ENCODE results near the gene HOMER3.

Gene HOMER3

DNA sequence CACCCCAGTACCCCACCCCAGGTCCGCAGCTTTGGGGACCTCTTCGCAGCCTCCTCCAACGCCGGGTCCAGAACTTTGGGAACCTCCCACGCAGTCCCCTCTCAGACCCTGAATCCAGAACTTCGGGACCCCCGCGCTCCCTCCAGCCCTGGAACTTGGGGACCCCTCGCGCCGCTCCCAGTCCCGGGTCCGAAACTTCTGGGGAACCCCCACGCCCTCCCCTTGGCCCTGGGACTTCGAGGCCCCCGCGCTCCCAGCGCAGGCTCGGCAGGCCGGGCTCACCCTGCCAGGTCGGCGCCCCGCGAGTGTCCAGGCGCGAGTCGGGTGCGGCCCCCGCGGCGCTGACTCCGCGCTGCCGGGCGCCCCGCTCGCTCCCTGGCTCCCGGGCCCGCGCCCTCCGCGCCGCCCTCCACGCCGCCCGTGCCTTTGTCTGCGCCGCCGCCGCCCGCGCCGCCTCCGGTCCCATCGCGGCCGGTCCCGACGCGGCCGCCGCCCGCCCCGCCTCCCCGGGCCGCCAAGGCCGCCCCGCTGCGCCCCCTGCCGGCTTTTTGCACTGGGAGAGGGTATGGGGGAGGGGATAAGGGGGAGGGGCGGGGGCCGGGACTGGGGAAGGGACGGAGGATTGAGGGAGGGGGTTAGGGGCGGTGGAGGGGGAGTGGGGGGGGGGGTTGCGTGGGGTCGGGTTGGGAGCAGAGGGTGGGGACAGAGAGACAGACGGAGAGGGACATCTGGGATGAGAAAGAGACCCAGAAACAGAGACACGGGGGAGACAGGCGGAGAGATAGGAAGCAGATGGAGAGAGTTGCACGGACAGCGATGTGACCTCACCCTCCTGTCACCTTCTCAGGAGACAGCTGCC, at the start of gene HOMER3:
Gene HOMER3, minus strand, starts transcription at position 449 of the 859 bp plus-strand sequence. CDS start 2,235 bp downstream, outside the sequence.
- no peaks in the 10 kb centered on the region for H3K9me3 ChIP-seq (ENCODE audit: control insufficient read depth, low read length)
- DNase-seq (ENCODE audit: low read depth), result peak; percentile 95
- H3K9ac ChIP-seq (ENCODE audit: low read length), result peak within 1 kb of the TSS; percentile 91
- peaks cover 10% of the 10 kb centered on the region for H3K36me3 ChIP-seq (ENCODE audit: control insufficient read depth, insufficient read depth, low read length, severe bottlenecking)
- peak within 1 kb of the TSS; percentile 92 for H3K4me3 ChIP-seq (ENCODE audit: low read length)
- H3K27me3 ChIP-seq (replicated peaks; ENCODE audit: control insufficient read depth, insufficient read depth, low read length), result no peaks in the 10 kb centered on the region
- H3K4me1 ChIP-seq (ENCODE audit: control insufficient read depth, insufficient read depth, low read length), result peaks cover 9% of the 10 kb centered on the region

DNA sequence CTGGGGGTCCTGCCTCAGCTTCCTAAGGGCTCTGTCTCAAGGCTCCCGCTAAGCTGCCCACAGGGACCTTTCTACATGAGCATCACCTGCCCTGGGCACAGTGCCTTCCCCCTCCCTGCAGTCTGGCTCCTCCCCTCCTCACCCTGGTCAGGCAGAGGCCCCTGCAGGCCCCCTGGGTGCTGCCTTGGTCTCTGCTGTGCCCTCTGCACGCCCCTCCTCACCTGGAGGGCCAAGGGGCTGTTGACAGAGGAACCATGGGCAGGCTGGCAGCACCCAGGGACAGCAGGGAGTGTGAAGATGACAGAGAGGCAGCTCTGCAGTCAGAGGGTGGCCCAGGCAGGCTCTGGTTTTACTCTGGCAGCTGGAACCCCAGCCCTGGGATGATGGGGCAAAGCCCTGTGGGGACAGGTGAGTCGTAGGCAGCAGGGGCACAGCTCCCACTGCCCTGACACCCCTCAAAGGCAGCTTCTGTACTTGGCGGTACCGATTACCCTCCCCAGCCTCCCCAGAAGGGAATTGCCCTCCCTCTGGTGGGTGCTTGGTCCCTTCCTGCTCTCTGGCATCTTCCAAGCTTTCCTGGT, 49.2 kb upstream of the HOMER3 start:
- Histone ChIP-seq H3K9ac (ENCODE audit: low read length) (no peak overlapping the region), H3K4me3 (ENCODE audit: low read length) (no peak overlapping the region), H3K9me3 (ENCODE audit: control insufficient read depth, low read length) (no peaks in the 10 kb centered on the region), H3K27me3 (replicated peaks; ENCODE audit: control insufficient read depth, insufficient read depth, low read length) (no peaks in the 10 kb centered on the region), H3K36me3 (ENCODE audit: control insufficient read depth, insufficient read depth, low read length, severe bottlenecking) (peaks cover 42% of the 10 kb centered on the region), H3K4me1 (ENCODE audit: control insufficient read depth, insufficient read depth, low read length) (no peaks in the 10 kb centered on the region)
- no peak for DNase-seq (ENCODE audit: low read depth)

DNA sequence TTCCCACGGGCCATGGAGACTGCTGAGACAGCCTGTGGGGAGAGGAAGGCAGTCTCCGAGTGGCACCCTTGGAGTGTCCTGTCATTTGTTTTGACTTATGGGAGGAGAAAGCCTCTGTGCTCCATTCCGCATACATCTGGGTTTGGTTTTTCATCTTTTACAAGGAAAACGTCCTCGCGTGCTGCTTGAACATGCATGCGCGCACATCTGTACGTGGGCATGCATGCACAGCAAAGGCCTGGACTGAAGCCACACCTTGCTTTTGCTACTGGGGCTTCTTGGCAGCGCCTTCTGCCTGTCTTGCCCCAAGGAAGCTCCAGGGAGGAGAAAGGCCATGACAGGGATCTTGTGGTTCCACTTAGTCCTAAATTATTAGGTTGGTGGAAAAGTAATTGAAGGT, 48.3 kb upstream of the HOMER3 start:
- H3K36me3 ChIP-seq (ENCODE audit: control insufficient read depth, insufficient read depth, low read length, severe bottlenecking), result peaks cover 36% of the 10 kb centered on the region
- H3K27me3 ChIP-seq (replicated peaks; ENCODE audit: control insufficient read depth, insufficient read depth, low read length), result peaks cover 1% of the 10 kb centered on the region
- no peaks in the 10 kb centered on the region for H3K4me1 ChIP-seq (ENCODE audit: control insufficient read depth, insufficient read depth, low read length)
- no peak for DNase-seq (ENCODE audit: low read depth)
- no peak overlapping the region for H3K4me3 ChIP-seq (ENCODE audit: low read length)
- H3K9me3 ChIP-seq (ENCODE audit: control insufficient read depth, low read length), result no peaks in the 10 kb centered on the region
- H3K9ac ChIP-seq (ENCODE audit: low read length), result no peak overlapping the region

DNA sequence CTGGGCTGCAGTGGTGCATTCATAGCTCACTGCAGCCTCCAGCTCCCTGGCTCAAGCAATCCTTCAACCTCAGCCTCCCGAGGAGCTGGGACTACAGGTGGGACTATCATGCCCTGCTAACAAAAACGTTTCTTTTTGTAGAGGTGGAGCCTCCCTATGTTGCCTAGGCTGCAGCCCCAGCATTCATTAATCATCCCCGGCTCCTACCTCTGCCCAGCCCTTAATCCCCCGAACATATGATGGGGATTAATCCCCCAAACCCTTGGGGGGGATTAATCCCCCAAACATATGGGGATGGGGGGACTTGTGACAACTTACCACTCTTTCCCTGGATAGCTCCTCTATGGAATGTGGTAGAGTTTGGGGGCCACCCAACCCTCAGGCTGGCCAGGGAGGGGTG, 46.4 kb upstream of the HOMER3 start:
- H3K27me3 ChIP-seq (replicated peaks; ENCODE audit: control insufficient read depth, insufficient read depth, low read length), result peaks cover 15% of the 10 kb centered on the region
- no peak overlapping the region for H3K4me3 ChIP-seq (ENCODE audit: low read length)
- H3K9ac ChIP-seq (ENCODE audit: low read length), result no peak overlapping the region
- H3K9me3 ChIP-seq (ENCODE audit: control insufficient read depth, low read length), result no peaks in the 10 kb centered on the region
- no peaks in the 10 kb centered on the region for H3K4me1 ChIP-seq (ENCODE audit: control insufficient read depth, insufficient read depth, low read length)
- H3K36me3 ChIP-seq (ENCODE audit: control insufficient read depth, insufficient read depth, low read length, severe bottlenecking), result peaks cover 17% of the 10 kb centered on the region
- no peak for DNase-seq (ENCODE audit: low read depth)

DNA sequence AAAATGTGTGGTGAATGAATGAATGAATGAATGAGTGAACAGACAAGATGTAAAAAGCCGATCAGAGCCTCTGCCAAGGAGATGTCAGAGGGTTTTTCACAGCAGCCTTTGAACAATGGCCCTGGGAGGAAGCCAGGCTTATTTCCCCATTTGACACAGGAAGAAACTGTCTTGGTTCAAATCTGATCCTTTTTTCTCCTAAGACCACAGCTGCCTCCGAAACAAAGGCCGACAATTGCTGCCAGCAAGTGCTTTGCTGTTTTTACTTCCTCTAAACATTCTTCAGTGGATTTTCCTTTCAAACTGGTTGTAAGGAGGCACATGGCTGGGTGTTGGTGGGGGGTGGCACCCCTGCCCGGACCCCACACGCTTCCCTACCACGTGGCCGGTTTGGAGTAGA, 44.2 kb upstream of the HOMER3 start:
- Histone ChIP-seq H3K9ac (ENCODE audit: low read length) (no peak overlapping the region), H3K36me3 (ENCODE audit: control insufficient read depth, insufficient read depth, low read length, severe bottlenecking) (no peaks in the 10 kb centered on the region), H3K27me3 (replicated peaks; ENCODE audit: control insufficient read depth, insufficient read depth, low read length) (peaks cover 18% of the 10 kb centered on the region), H3K4me3 (ENCODE audit: low read length) (no peak overlapping the region), H3K9me3 (ENCODE audit: control insufficient read depth, low read length) (no peaks in the 10 kb centered on the region), H3K4me1 (ENCODE audit: control insufficient read depth, insufficient read depth, low read length) (no peaks in the 10 kb centered on the region)
- no peak for DNase-seq (ENCODE audit: low read depth)

DNA sequence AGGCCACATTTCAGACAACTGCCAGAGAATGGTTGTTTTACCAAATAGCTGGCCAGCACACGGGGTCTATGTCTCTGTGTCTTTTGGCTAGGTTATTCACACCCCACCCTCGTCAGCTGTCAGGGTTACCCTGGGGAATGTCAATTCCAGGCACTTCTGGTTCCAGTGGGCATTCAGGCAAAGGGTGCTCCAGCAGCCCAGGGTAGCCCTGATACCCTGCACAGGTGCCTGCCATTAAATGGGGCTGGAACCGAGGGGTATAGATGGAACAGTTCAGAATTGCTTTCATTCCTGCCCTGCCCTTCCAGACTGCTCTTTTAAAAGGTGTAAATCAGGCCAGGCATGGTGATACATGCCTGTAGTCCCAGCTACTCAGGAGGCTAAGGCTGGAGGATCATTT, 43.2 kb upstream of the HOMER3 start:
- Histone ChIP-seq H3K9ac (ENCODE audit: low read length) (no peak overlapping the region), H3K36me3 (ENCODE audit: control insufficient read depth, insufficient read depth, low read length, severe bottlenecking) (no peaks in the 10 kb centered on the region), H3K4me3 (ENCODE audit: low read length) (no peak overlapping the region), H3K4me1 (ENCODE audit: control insufficient read depth, insufficient read depth, low read length) (no peaks in the 10 kb centered on the region), H3K27me3 (replicated peaks; ENCODE audit: control insufficient read depth, insufficient read depth, low read length) (peaks cover 18% of the 10 kb centered on the region), H3K9me3 (ENCODE audit: control insufficient read depth, low read length) (no peaks in the 10 kb centered on the region)
- DNase-seq (ENCODE audit: low read depth), result no peak

DNA sequence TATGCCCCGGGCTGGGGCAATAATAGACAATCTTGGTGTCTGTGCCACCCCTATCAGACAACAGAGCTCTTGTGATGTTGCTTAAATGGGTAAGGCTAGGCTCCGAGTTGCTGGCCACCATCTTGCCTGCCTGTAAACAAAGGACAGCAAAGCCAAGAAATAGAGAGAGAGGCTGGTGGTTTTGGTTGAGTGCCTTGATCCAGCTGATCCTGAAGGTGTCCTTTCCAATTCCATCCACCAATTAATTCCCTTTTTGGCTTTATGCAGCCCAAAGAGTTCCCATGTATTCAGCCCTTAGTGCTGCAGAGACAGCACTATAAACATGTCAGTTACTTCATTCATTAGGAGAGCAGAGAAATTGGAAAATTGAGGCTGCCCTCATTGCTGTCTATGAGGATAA, 41.7 kb upstream of the HOMER3 start:
- no peaks in the 10 kb centered on the region for H3K36me3 ChIP-seq (ENCODE audit: control insufficient read depth, insufficient read depth, low read length, severe bottlenecking)
- H3K4me1 ChIP-seq (ENCODE audit: control insufficient read depth, insufficient read depth, low read length), result no peaks in the 10 kb centered on the region
- H3K9me3 ChIP-seq (ENCODE audit: control insufficient read depth, low read length), result no peaks in the 10 kb centered on the region
- H3K9ac ChIP-seq (ENCODE audit: low read length), result no peak overlapping the region
- H3K27me3 ChIP-seq (replicated peaks; ENCODE audit: control insufficient read depth, insufficient read depth, low read length), result peaks cover 18% of the 10 kb centered on the region
- H3K4me3 ChIP-seq (ENCODE audit: low read length), result no peak overlapping the region
- DNase-seq (ENCODE audit: low read depth), result no peak

DNA sequence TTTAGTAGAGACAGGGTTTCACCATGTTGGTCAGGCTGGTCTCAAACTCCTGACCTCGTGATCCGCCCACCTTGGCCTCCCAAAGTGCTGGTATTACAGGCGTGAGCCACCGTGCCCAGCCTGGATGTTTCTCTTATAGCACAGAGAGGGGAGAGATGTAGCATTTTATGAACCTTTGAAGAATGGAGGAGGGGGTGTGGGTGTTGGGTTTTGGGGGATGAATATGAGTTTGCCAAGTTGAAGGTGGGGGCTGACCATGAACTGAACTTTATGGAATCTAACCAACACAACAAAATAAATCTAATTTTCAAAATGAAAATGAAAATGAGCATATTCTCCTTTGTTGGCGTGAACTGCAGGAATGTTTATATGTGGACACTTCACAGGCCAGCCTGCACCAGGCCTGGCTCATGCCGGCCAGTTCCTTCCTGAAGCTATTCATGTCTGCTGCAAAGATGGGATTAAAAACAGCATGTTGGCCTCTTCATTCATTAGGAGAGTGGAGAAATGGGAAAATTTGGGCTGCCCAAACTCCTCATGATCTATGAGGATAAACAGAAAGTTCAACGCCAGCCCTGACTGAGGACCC, 39.5 kb upstream of the HOMER3 start:
- Histone ChIP-seq H3K4me3 (ENCODE audit: low read length) (no peak overlapping the region), H3K9ac (ENCODE audit: low read length) (no peak overlapping the region), H3K4me1 (ENCODE audit: control insufficient read depth, insufficient read depth, low read length) (no peaks in the 10 kb centered on the region), H3K9me3 (ENCODE audit: control insufficient read depth, low read length) (no peaks in the 10 kb centered on the region), H3K36me3 (ENCODE audit: control insufficient read depth, insufficient read depth, low read length, severe bottlenecking) (no peaks in the 10 kb centered on the region), H3K27me3 (replicated peaks; ENCODE audit: control insufficient read depth, insufficient read depth, low read length) (peaks cover 18% of the 10 kb centered on the region)
- no peak for DNase-seq (ENCODE audit: low read depth)

DNA sequence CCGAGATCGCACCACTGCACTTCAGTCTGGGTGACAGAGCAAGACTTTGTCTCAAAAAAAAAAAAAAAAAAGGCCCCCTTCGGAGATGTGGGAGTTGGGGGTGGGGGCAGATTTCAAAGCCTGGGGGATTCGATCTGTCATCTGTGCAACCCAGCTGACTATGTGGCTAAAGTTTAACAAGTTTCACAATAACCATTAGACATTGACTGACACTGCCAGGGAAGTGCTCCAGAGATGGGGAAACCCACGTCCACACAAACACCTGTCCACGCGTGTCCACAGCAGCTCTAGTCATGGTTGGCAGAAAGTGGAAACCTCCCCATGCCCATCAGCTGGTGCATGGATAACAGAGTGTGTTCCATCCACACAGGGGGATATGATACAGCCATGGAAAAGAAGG, 37.6 kb upstream of the HOMER3 start:
- Histone ChIP-seq H3K9me3 (ENCODE audit: control insufficient read depth, low read length) (no peaks in the 10 kb centered on the region), H3K4me1 (ENCODE audit: control insufficient read depth, insufficient read depth, low read length) (no peaks in the 10 kb centered on the region), H3K27me3 (replicated peaks; ENCODE audit: control insufficient read depth, insufficient read depth, low read length) (peaks cover 10% of the 10 kb centered on the region), H3K4me3 (ENCODE audit: low read length) (no peak overlapping the region), H3K36me3 (ENCODE audit: control insufficient read depth, insufficient read depth, low read length, severe bottlenecking) (no peaks in the 10 kb centered on the region), H3K9ac (ENCODE audit: low read length) (no peak overlapping the region)
- no peak for DNase-seq (ENCODE audit: low read depth)

DNA sequence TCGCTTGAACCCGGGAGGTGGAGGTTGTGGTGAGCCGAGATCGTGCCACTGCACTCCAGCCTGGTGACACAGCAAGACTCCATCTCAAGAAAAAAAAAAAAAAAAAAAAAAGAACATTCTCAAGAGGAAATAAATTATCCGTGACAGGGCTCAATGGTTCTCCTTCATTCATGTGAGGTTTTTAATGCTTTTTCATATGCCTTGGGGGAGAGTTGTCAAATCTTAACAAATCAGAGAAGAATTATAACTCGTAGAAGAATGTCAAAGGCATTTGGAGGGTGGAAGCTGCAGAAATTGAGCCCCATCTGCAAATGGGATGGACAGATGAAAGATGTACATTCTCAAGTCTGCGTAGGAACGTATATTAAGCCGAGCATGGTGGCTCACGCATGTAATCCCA, 34.9 kb upstream of the HOMER3 start:
- Histone ChIP-seq H3K36me3 (ENCODE audit: control insufficient read depth, insufficient read depth, low read length, severe bottlenecking) (no peaks in the 10 kb centered on the region), H3K9me3 (ENCODE audit: control insufficient read depth, low read length) (no peaks in the 10 kb centered on the region), H3K27me3 (replicated peaks; ENCODE audit: control insufficient read depth, insufficient read depth, low read length) (no peaks in the 10 kb centered on the region), H3K4me3 (ENCODE audit: low read length) (no peak overlapping the region), H3K4me1 (ENCODE audit: control insufficient read depth, insufficient read depth, low read length) (peaks cover 15% of the 10 kb centered on the region), H3K9ac (ENCODE audit: low read length) (no peak overlapping the region)
- peak; percentile 47 for DNase-seq (ENCODE audit: low read depth)

DNA sequence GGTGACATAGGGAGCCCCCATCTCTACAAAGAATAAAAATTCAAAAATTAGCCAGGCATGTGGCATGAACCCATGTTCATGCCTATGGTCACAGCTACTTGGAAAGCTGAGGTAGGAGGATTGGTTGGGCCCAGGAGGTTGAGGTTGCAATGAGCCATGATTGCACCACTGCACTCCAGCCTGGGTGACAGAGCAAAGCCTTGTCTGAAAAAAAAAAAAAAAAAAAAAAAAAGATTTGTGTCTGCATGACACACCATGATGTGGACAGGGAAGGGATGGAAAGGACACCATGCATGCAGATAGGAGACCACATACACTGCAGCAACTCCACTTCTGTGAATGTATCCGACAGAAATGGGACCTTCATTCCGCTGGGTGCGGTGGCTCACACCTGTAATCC, 34.0 kb upstream of the HOMER3 start:
- Histone ChIP-seq H3K4me1 (ENCODE audit: control insufficient read depth, insufficient read depth, low read length) (peaks cover 19% of the 10 kb centered on the region), H3K9me3 (ENCODE audit: control insufficient read depth, low read length) (no peaks in the 10 kb centered on the region), H3K27me3 (replicated peaks; ENCODE audit: control insufficient read depth, insufficient read depth, low read length) (no peaks in the 10 kb centered on the region), H3K36me3 (ENCODE audit: control insufficient read depth, insufficient read depth, low read length, severe bottlenecking) (no peaks in the 10 kb centered on the region), H3K4me3 (ENCODE audit: low read length) (no peak overlapping the region), H3K9ac (ENCODE audit: low read length) (no peak overlapping the region)
- DNase-seq (ENCODE audit: low read depth), result no peak
